GM23248 (cell line): ENCODE measurements around the gene ATP6V1B1. TPM values are rescaled to one million over a fixed set of nuclear protein-coding genes. Genes with fewer than 3 reads are reported as not detected.

Experiments used
- DNase-seq: peaks from one replicate; pipeline ENCODE4 v3.0.0-alpha.2; 2015
- H2AFZ ChIP-seq: fragments of 200-600 bp; sonication (generic); 2 replicates; pipeline ENCODE4 v1.6.1; 2016; ENCODE audit warnings: antibody characterized with exemption
- H3F3A ChIP-seq: fragments of 200-600 bp; sonication (generic); 2 replicates; pipeline ENCODE4 v1.6.1; 2016; ENCODE audit warnings: mild to moderate bottlenecking, antibody characterized with exemption, mixed run types; ENCODE audit not compliant: insufficient read depth
- H3K27ac ChIP-seq: fragments of 200-600 bp; sonication (generic); 2 replicates; pipeline ENCODE4 v1.5.1; 2016; ENCODE audit warnings: mild to moderate bottlenecking
- H3K27me3 ChIP-seq: fragments of 200-600 bp; sonication (generic); replicated peaks from 2 replicates; pipeline ENCODE4 v1.6.1; 2016; ENCODE audit warnings: mild to moderate bottlenecking; ENCODE audit not compliant: insufficient read depth
- H3K36me3 ChIP-seq: fragments of 200-600 bp; sonication (generic); 2 replicates; pipeline ENCODE4 v1.6.1; 2016; ENCODE audit warnings: low read depth, mild to moderate bottlenecking
- H3K4me1 ChIP-seq: fragments of 200-600 bp; sonication (generic); 2 replicates; pipeline ENCODE4 v1.6.1; 2016; ENCODE audit warnings: mild to moderate bottlenecking; ENCODE audit not compliant: insufficient read depth
- H3K4me2 ChIP-seq: fragments of 200-600 bp; sonication (generic); one replicate; pipeline ENCODE4 v1.6.1; 2016; ENCODE audit warnings: mild to moderate bottlenecking; ENCODE audit not compliant: unreplicated experiment
- H3K4me3 ChIP-seq: fragments of 200-600 bp; sonication (generic); 2 replicates; pipeline ENCODE4 v1.5.1; 2016; ENCODE audit warnings: mild to moderate bottlenecking
- H3K79me2 ChIP-seq: fragments of 200-600 bp; sonication (generic); 2 replicates; pipeline ENCODE4 v1.6.1; 2016; ENCODE audit warnings: mild to moderate bottlenecking; ENCODE audit not compliant: insufficient read depth
- H3K9ac ChIP-seq: fragments of 200-600 bp; sonication (generic); 2 replicates; pipeline ENCODE4 v1.6.1; 2016; ENCODE audit warnings: mild to moderate bottlenecking
- H3K9me2 ChIP-seq: fragments of 200-600 bp; sonication (generic); 2 replicates; pipeline ENCODE4 v1.6.1; 2016; ENCODE audit warnings: mixed run types, mild to moderate bottlenecking, moderate library complexity; ENCODE audit not compliant: insufficient read depth
- H3K9me3 ChIP-seq: fragments of 200-600 bp; sonication (generic); one replicate; pipeline ENCODE4 v1.6.1; 2017; ENCODE audit warnings: low read depth
- H4K20me1 ChIP-seq: fragments of 200-600 bp; sonication (generic); 2 replicates; pipeline ENCODE4 v1.6.0; 2016; ENCODE audit not compliant: insufficient read depth
- EZH2 ChIP-seq: fragments of 200-600 bp; sonication (generic); IDR thresholded peaks from 2 replicates; pipeline ENCODE4 v1.6.1; 2018; ENCODE audit warnings: antibody characterized with exemption, mild to moderate bottlenecking; ENCODE audit not compliant: insufficient read depth, poor library complexity, severe bottlenecking
- EZH2phosphoT487 ChIP-seq: fragments of 200-600 bp; sonication (generic); IDR thresholded peaks from 2 replicates; pipeline ENCODE4 v1.6.1; 2018; ENCODE audit warnings: antibody characterized with exemption, moderate library complexity, mild to moderate bottlenecking, low read depth; ENCODE audit not compliant: insufficient read depth
- WGBS, 2 experiments: methylation state at CpG; one replicate each; pipeline ENCODE4 v1.1.6; 2015 to 2017; ENCODE audit warnings: low lambda C conversion rate in 2 of 2, low coverage in 1 of 2; ENCODE audit errors: missing lambda C conversion rate in 2 of 2; 5-methylcytosine and 5-hydroxymethylcytosine counted together
- in situ Hi-C: fragments of 300-500 bp; cut with MboI; formaldehyde crosslinking; loops from 2 replicates; pipeline ENCODE4 v1.15.0; 2020
- polyA plus RNA-seq: library from polyadenylated mRNA; unstranded; fragments of >200 nt; fragmentation: Nextera tagmentation; extraction: Ambion mirVana; gene quantifications from 2 replicates; pipeline ENCODE4 v1.2.1, GENCODE V29; 2016
- total RNA-seq: library from RNA; depleted of rRNA; stranded (reverse); fragments of >200 nt; shearing (Covaris generic); gene quantifications from 2 replicates; pipeline ENCODE4 v1.2.3, GENCODE V29; 2014

The ATP6V1B1 gene
- total and polyA plus RNA-seq, 2 experiments from 2014 or later, result 0.60 TPM; not detected in 1

DNA sequence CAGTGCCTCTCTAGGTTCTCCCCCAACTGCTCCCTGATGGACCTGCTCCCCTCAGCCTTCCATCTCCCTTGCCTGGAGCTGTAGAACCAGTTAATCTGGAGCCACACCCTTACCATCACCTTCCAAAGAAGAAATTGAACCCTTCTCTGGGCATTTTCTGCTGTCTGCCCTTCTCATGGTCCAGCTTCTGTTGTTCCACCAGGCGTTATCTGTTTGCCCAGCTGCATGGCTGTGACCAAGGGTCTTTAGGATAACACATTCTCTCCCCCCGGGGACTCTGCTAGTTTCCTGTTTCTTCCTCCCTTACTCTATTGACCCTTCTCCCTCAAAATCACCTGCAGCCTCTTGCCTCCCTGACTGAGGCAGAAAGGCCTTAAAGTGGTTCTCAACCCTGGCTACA lies 39.5 kb downstream of the ATP6V1B1 start:
- no peak for DNase-seq
- peaks cover 4% of the 10 kb centered on the region; the same call in 1 of the 2 replicates for H3K27me3 ChIP-seq
- H3K9me2 ChIP-seq, result no peaks in the 10 kb centered on the region
- 92 to 94% methylated on average over 2 of the region's 2 CpGs for WGBS, 2 experiments
- H3K4me1 ChIP-seq, result peaks cover 14% of the 10 kb centered on the region
- in situ Hi-C loops, result no loop called here
- peaks cover 14% of the 10 kb centered on the region for H3F3A ChIP-seq
- no peaks in the 10 kb centered on the region for H3K9me3 ChIP-seq
- H3K27ac ChIP-seq, result no peak overlapping the region
- H3K79me2 ChIP-seq, result no peaks in the 10 kb centered on the region
- no peak for TF ChIP-seq EZH2
- no peak for TF ChIP-seq EZH2phosphoT487
- H3K4me2 ChIP-seq, result no peak overlapping the region
- no peak overlapping the region for H3K9ac ChIP-seq
- no peak overlapping the region for H3K4me3 ChIP-seq
- no peaks in the 10 kb centered on the region for H4K20me1 ChIP-seq
- H2AFZ ChIP-seq, result no peak overlapping the region
- no peaks in the 10 kb centered on the region for H3K36me3 ChIP-seq

GRCh38 chr2:70977605-70978205 lies 42.0 kb downstream of the ATP6V1B1 start:
- DNase-seq, result peak; percentile 95
- H3K4me1 ChIP-seq, result peaks cover 14% of the 10 kb centered on the region
- peak overlapping the region; percentile 82 for H3K9ac ChIP-seq
- H3K9me2 ChIP-seq, result no peaks in the 10 kb centered on the region
- H3K27me3 ChIP-seq, result no peaks in the 10 kb centered on the region
- WGBS, 2 experiments, result 2 to 3% methylated on average over 14 of the region's 14 CpGs
- in situ Hi-C loops, result no loop called here
- peak overlapping the region; percentile 78 for H3K4me3 ChIP-seq
- peak overlapping the region; percentile 87 for H2AFZ ChIP-seq
- no peaks in the 10 kb centered on the region for H3K36me3 ChIP-seq
- H3K27ac ChIP-seq, result peak overlapping the region; percentile 70
- H3K4me2 ChIP-seq, result peak overlapping the region; percentile 93
- no peaks in the 10 kb centered on the region for H3K79me2 ChIP-seq
- no peaks in the 10 kb centered on the region for H3K9me3 ChIP-seq
- TF ChIP-seq EZH2phosphoT487 (no peak), EZH2 (no peak)
- H4K20me1 ChIP-seq, result no peaks in the 10 kb centered on the region
- H3F3A ChIP-seq, result peaks cover 14% of the 10 kb centered on the region

DNA sequence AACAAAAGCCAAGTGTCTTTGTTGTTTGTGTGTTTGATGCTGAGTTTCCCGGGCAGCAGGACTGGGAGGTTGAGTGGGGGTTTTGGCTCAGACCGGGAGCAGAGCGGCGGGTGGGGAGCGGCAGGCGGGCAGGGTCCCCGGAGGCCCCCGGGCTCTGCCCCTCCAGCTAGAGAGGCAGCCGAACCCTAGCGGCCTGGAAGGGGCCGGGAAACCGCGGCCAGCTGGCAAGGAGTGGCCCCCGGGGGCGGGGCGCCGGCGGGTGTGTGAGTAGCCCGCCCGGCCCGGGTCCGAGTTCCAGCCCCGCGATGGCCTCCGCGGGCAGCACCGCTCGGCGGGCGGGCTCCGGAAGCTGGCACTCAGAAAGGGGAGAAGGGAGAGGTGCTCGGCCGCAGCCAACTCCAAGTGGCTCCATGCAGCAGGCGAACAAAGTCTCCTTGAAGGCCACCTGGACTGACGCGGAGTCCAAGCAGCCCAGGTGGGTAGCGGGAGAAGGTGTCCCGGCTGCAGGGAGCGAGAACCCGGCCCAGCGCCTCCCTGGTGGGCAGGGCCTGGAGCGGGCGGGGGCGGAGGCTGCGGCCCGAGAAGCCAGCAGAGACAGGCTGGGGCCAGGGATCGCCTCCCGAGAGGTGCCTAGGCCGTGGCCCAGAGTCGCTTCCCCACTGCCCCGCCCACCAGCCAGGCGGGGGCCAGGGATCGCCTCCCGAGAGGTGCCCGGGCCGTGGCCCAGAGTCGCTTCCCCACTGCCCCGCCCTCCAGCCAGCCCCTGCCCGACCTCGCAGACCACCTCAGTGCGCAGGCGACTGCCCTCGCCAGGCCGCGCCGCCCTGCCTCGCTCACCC lies 42.9 kb downstream of the ATP6V1B1 start, which contains the start of gene ANKRD53:
Gene ANKRD53 (plus strand): TSS at position 290 of the 839 bp plus-strand sequence. CDS start 16 bp downstream, at position 306.
- H3K4me1 ChIP-seq, result peaks cover 14% of the 10 kb centered on the region
- DNase-seq, result peak; percentile 77
- no peaks in the 10 kb centered on the region for H3K36me3 ChIP-seq
- no peaks in the 10 kb centered on the region for H4K20me1 ChIP-seq
- WGBS, 2 experiments, result 1 to 3% methylated on average over 47 to 55 of the region's 67 CpGs
- peak within 1 kb of the TSS; percentile 93 for H3K4me2 ChIP-seq
- H3K79me2 ChIP-seq, result no peaks in the 10 kb centered on the region
- no peaks in the 10 kb centered on the region for H3K9me2 ChIP-seq
- peaks cover 14% of the 10 kb centered on the region for H3F3A ChIP-seq
- H2AFZ ChIP-seq, result peak within 1 kb of the TSS; percentile 87
- H3K27ac ChIP-seq, result peak within 1 kb of the TSS; percentile 70
- peak within 1 kb of the TSS; percentile 78 for H3K4me3 ChIP-seq
- in situ Hi-C loops, result no loop called here
- no peaks in the 10 kb centered on the region for H3K9me3 ChIP-seq
- peak within 1 kb of the TSS; percentile 82 for H3K9ac ChIP-seq
- no peak for TF ChIP-seq EZH2
- H3K27me3 ChIP-seq, result no peaks in the 10 kb centered on the region

DNA sequence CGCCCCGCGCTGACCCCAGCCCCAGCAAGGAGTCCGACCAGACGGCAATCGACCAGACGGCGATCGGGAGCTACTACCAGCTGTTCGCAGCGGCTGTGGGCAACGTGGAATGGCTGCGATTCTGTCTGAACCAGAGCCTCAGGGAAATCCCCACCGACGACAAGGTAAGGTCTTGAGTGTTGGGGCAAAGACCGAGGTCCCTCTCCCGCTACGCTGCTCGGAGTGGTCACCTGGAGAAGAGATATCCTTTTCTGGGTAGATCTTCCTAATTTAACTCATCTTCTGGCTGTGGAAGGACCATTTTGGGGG lies 43.4 kb downstream of the ATP6V1B1 start:
- H3K4me2 ChIP-seq, result peak overlapping the region; percentile 93

More for the DNA sequence above, 43.4 kb downstream of the ATP6V1B1 start:
- Histone ChIP-seq H4K20me1 (no peaks in the 10 kb centered on the region), H3K9me3 (no peaks in the 10 kb centered on the region), H3K9me2 (no peaks in the 10 kb centered on the region), H3F3A (peaks cover 14% of the 10 kb centered on the region), H2AFZ (peak overlapping the region; percentile 87), H3K79me2 (no peaks in the 10 kb centered on the region), H3K27me3 (no peaks in the 10 kb centered on the region), H3K4me1 (peaks cover 14% of the 10 kb centered on the region), H3K36me3 (no peaks in the 10 kb centered on the region), H3K4me3 (peak overlapping the region; percentile 78), H3K9ac (peak overlapping the region; percentile 82), H3K27ac (no peak overlapping the region)
- 39 to 40% methylated on average over 19 of the region's 19 CpGs for WGBS, 2 experiments
- no peak for DNase-seq
- TF ChIP-seq EZH2, result no peak
- TF ChIP-seq EZH2phosphoT487, result no peak
- in situ Hi-C loops, result no loop called here
